Measurements from ENCODE around the gene ILF2. TPM values are rescaled to one million over a fixed set of nuclear protein-coding genes. Genes with fewer than 3 reads are reported as not detected.

Gene ILF2
- total RNA-seq, 2 experiments from 2014 or later: 140 to 147 TPM

- no peaks in the 10 kb centered on the region for H3K9me3 Mint-ChIP-seq
- H3K27ac ChIP-seq (ENCODE audit: low read depth in 1 of 2, low read length in 2 of 2): no peak overlapping the region
Measured at GRCh38 chr1:153648000-153648643, 22.7 kb downstream of the ILF2 start.

GRCh38 chr1:153647346-153647714 lies 23.5 kb downstream of the ILF2 start:
- Histone ChIP-seq H3K27ac (ENCODE audit: low read depth in 1 of 2, low read length in 2 of 2) (no peak overlapping the region), H3K4me3 (ENCODE audit: low read length) (no peak overlapping the region), H3K4me1 (ENCODE audit: insufficient read depth, low read length) (peaks cover 41% of the 10 kb centered on the region), H3K36me3 (ENCODE audit: insufficient read depth, low read length) (peaks cover 51% of the 10 kb centered on the region), H3K9me3 (ENCODE audit: control insufficient read depth in 1 of 2, insufficient read depth in 1 of 2, low read length in 2 of 2) (no peaks in the 10 kb centered on the region), H3K27me3 (ENCODE audit: control insufficient read depth in 1 of 2, insufficient read depth in 2 of 2, low read length in 2 of 2) (no peaks in the 10 kb centered on the region)
- POLR2A ChIA-PET: interaction anchor here (8.3 kb wide), 1 partner anchor 13 kb away, joined by 89 read pairs; the partner anchor contains the start of gene CHTOP
- Mint-ChIP-seq H3K9me3 (no peaks in the 10 kb centered on the region), H3K4me1 (ENCODE audit: low read depth) (peaks cover 69% of the 10 kb centered on the region), H3K36me3 (ENCODE audit: low read depth) (peaks cover 51% of the 10 kb centered on the region), H3K27ac (peak overlapping the region; percentile 76), H3K4me3 (peak overlapping the region; percentile 38), H3K27me3 (no peaks in the 10 kb centered on the region)
- DNase-seq: no peak
- TF ChIP-seq CTCF (IDR thresholded peaks at IDR 0.05): no peak
- intact Hi-C loops (cut with DNase I, micrococcal nuclease): no loop called here
- CTCF ChIA-PET: no interaction called here
- no peak for ATAC-seq (ENCODE audit: poor library complexity)

More at GRCh38 chr1:153648000-153648643, 22.7 kb downstream of the ILF2 start:
- peaks cover 43% of the 10 kb centered on the region for H3K36me3 Mint-ChIP-seq (ENCODE audit: low read depth)
- no peaks in the 10 kb centered on the region for H3K27me3 ChIP-seq (ENCODE audit: control insufficient read depth in 1 of 2, insufficient read depth in 2 of 2, low read length in 2 of 2)
- no peak for DNase-seq
- ChIA-PET POLR2A (interaction anchor here (1.3 to 8.3 kb wide), 4 partner anchors 8 to 13 kb away, joined by 5 to 89 read pairs (median 10); partner anchors contain the start of genes CHTOP and SNAPIN), CTCF (interaction anchor here (1.4 kb wide), 1 partner anchor 115 kb away, joined by 3 read pairs; no protein-coding TSS in a partner anchor)
- peak overlapping the region; percentile 76 for H3K27ac Mint-ChIP-seq
- H3K4me3 Mint-ChIP-seq: peak overlapping the region; percentile 55
- peaks cover 43% of the 10 kb centered on the region for H3K36me3 ChIP-seq (ENCODE audit: insufficient read depth, low read length)
- no peak for ATAC-seq (ENCODE audit: poor library complexity)
- peaks cover 64% of the 10 kb centered on the region for H3K4me1 Mint-ChIP-seq (ENCODE audit: low read depth)
- intact Hi-C loops (cut with DNase I, micrococcal nuclease): loop anchor here in 1 of 2 experiments (2.0 kb wide), 1 partner anchor 13 kb away; the partner anchor contains the start of gene CHTOP
- no peak overlapping the region for H3K4me3 ChIP-seq (ENCODE audit: low read length)
- no peaks in the 10 kb centered on the region for H3K9me3 ChIP-seq (ENCODE audit: control insufficient read depth in 1 of 2, insufficient read depth in 1 of 2, low read length in 2 of 2)
- TF ChIP-seq CTCF (IDR thresholded peaks at IDR 0.05): no peak
- H3K4me1 ChIP-seq (ENCODE audit: insufficient read depth, low read length): peaks cover 40% of the 10 kb centered on the region
- H3K27me3 Mint-ChIP-seq: no peaks in the 10 kb centered on the region

GRCh38 chr1:153646672-153647345 lies 24.0 kb downstream of the ILF2 start:
- ChIA-PET CTCF (interaction anchor here (0.6 kb wide), 1 partner anchor 14 kb away, joined by 3 read pairs; no protein-coding TSS in a partner anchor), POLR2A (interaction anchor here (0.6 to 8.3 kb wide), 2 partner anchors 12 to 127 kb away, joined by 7 to 89 read pairs; partner anchors contain the start of gene CHTOP)
- no peak overlapping the region for H3K27ac ChIP-seq (ENCODE audit: low read depth in 1 of 2, low read length in 2 of 2)
- DNase-seq: no peak
- peak overlapping the region; percentile 76 for H3K27ac Mint-ChIP-seq
- H3K4me3 ChIP-seq (ENCODE audit: low read length): no peak overlapping the region
- no peaks in the 10 kb centered on the region for H3K9me3 ChIP-seq (ENCODE audit: control insufficient read depth in 1 of 2, insufficient read depth in 1 of 2, low read length in 2 of 2)
- H3K4me3 Mint-ChIP-seq: no peak overlapping the region
- no peaks in the 10 kb centered on the region for H3K27me3 Mint-ChIP-seq
- no peaks in the 10 kb centered on the region for H3K27me3 ChIP-seq (ENCODE audit: control insufficient read depth in 1 of 2, insufficient read depth in 2 of 2, low read length in 2 of 2)
- no peak for ATAC-seq (ENCODE audit: poor library complexity)
- intact Hi-C loops (cut with DNase I, micrococcal nuclease): no loop called here
- H3K9me3 Mint-ChIP-seq: no peaks in the 10 kb centered on the region
- H3K36me3 Mint-ChIP-seq (ENCODE audit: low read depth): peaks cover 57% of the 10 kb centered on the region
- peaks cover 46% of the 10 kb centered on the region for H3K4me1 ChIP-seq (ENCODE audit: insufficient read depth, low read length)
- H3K4me1 Mint-ChIP-seq (ENCODE audit: low read depth): peaks cover 72% of the 10 kb centered on the region
- H3K36me3 ChIP-seq (ENCODE audit: insufficient read depth, low read length): peaks cover 56% of the 10 kb centered on the region
- no peak for TF ChIP-seq CTCF (IDR thresholded peaks at IDR 0.05)
